K562 (cell line): ENCODE results near the gene SCIN.

Source experiments
- ADNP ChIP-seq: fragments of 200-800 bp; sonication (Bioruptor generic); IDR thresholded peaks from 2 replicates; pipeline ENCODE4 v1.6.1; 2016; ENCODE audit warnings: missing genetic modification characterization, missing compliant biosample characterization
- CBFA2T3 ChIP-seq: fragments of 450-650 bp; IDR thresholded peaks from 2 replicates; pipeline ENCODE4 v1.6.1; 2017
- ZNF274 ChIP-seq: IDR thresholded peaks from 2 replicates; pipeline ENCODE4 v1.6.1; 2011; ENCODE audit warnings: low read depth, mild to moderate bottlenecking, low read length, moderate library complexity, borderline replicate concordance
- TF ChIP-seq, protein P1 (sequence below), 3 experiments: IDR thresholded peaks in 2 of 3; conservative IDR thresholded peaks in 1 of 3; 2 replicates each; pipeline ENCODE4 v1.5.1; 2011 to 2012; ENCODE audit warnings: low read length in 3 of 3, mild to moderate bottlenecking in 3 of 3, control low read depth in 2 of 3, improper control_type of control experiment in 1 of 3, inconsistent platforms in 1 of 3, low read depth in 1 of 3, mixed read lengths in 1 of 3, moderate library complexity in 1 of 3; ENCODE audit not compliant: insufficient read depth in 2 of 3

DNA sequence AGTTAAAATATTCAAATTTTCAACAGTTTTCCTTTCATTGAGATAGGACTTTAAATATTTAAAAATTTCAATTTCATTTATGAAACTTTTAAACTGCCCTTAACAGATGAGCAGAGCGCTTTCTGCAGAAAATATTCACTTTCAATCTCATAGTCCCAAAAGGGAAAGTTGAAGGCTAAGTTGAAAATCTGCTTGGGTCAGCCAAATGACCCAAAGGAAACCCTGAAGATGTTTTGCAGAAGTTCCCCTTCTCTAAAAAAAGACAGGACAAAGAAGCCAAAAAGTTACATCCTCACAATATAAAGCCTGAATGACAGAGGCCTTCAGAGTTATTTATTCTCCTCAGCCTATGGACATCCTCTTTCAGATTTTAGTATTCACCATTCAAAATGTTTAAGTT is 17.6 kb upstream of the SCIN start:
- no peak for TF ChIP-seq ADNP
- no peak for TF ChIP-seq CBFA2T3
- TF ChIP-seq, protein P1, sequence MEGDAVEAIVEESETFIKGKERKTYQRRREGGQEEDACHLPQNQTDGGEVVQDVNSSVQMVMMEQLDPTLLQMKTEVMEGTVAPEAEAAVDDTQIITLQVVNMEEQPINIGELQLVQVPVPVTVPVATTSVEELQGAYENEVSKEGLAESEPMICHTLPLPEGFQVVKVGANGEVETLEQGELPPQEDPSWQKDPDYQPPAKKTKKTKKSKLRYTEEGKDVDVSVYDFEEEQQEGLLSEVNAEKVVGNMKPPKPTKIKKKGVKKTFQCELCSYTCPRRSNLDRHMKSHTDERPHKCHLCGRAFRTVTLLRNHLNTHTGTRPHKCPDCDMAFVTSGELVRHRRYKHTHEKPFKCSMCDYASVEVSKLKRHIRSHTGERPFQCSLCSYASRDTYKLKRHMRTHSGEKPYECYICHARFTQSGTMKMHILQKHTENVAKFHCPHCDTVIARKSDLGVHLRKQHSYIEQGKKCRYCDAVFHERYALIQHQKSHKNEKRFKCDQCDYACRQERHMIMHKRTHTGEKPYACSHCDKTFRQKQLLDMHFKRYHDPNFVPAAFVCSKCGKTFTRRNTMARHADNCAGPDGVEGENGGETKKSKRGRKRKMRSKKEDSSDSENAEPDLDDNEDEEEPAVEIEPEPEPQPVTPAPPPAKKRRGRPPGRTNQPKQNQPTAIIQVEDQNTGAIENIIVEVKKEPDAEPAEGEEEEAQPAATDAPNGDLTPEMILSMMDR (IDR thresholded peaks at IDR 0.05 in 2 of 3, conservative IDR thresholded peaks at IDR 0.05 in 1 of 3; ENCODE audit: insufficient read depth in 2 of 3, low read depth in 1 of 3, low read length in 3 of 3) = no peak
- no peak for TF ChIP-seq ZNF274
